ENCODE results near the gene SPC25.

The SPC25 gene

DNA sequence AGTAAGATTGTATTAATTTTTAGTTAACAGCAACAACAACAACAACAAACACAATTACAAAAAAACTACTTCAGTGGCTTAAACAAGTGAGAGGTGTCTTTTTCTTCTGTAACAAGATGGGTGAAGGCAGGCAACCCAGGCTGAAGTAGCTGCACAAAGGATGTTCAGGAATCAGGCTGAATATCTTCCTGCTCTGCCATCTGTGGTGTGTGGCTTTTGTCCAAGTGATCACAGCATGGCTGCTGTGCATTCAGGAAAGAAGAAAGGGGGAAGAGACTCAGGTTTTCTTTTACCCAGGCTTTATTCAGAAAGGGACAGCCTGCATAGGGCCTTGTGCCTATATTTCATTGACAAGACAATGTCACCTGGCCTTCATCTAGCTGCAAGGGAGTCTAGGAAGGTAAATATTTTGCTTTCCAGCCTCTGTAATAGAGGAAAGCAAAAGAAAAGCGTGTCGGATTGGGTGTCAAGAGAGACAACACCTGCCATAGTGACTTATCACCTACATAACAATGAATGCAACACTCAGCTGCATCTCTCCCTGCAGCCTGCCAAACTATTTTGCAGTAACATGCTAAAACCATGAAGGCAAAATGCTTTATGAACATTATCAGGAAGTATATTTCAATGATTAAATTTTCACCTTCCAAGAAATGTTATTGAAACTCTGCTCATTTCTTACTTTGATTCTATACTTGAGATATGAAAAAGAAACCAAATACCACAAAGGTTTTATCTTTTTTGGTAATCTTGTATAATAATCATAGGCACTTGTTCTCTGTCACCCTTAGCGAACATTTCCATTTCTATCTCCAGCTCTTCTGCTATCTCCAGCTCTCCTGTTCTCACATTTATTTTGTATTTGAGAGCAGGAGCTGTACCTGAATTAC, 25.5 kb upstream of the SPC25 start:
- TF ChIP-seq, protein P1, sequence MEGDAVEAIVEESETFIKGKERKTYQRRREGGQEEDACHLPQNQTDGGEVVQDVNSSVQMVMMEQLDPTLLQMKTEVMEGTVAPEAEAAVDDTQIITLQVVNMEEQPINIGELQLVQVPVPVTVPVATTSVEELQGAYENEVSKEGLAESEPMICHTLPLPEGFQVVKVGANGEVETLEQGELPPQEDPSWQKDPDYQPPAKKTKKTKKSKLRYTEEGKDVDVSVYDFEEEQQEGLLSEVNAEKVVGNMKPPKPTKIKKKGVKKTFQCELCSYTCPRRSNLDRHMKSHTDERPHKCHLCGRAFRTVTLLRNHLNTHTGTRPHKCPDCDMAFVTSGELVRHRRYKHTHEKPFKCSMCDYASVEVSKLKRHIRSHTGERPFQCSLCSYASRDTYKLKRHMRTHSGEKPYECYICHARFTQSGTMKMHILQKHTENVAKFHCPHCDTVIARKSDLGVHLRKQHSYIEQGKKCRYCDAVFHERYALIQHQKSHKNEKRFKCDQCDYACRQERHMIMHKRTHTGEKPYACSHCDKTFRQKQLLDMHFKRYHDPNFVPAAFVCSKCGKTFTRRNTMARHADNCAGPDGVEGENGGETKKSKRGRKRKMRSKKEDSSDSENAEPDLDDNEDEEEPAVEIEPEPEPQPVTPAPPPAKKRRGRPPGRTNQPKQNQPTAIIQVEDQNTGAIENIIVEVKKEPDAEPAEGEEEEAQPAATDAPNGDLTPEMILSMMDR (IDR thresholded peaks at IDR 0.05; ENCODE audit: control extremely low read depth, extremely low read depth, low read depth, missing control alignments) = no peak
- DNase-seq (ENCODE audit: extremely low spot score) = no peak
- CTCF ChIA-PET = interaction anchor here (0.9 to 1.4 kb wide), 2 partner anchors 24 to 195 kb away, joined by 3 read pairs; no protein-coding TSS in a partner anchor
- POLR2A ChIA-PET = no interaction called here

DNA sequence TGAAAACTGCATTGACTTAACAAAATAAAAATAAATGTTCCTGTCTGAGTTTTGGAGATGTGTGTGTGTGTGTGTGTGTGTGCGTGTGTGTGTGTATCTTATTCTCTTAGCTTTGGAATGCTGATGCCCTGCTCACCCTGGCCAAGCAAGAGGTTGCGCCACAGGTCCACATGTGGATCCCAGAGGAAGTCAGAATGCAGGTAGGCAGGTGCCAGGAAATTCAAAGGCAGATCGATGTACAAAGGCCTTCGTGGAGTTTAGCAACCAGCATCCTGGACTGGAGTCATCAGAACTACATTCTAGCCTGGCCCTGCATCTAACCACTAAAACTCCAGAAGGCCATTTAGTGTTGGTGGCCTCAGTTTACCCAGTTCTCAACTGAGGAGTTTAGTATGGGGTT, 23.3 kb upstream of the SPC25 start:
- ChIA-PET POLR2A (no interaction called here), CTCF (no interaction called here)
- DNase-seq (ENCODE audit: extremely low spot score) = no peak
- TF ChIP-seq, protein P1 (IDR thresholded peaks at IDR 0.05; ENCODE audit: control extremely low read depth, extremely low read depth, low read depth, missing control alignments) = no peak

DNA sequence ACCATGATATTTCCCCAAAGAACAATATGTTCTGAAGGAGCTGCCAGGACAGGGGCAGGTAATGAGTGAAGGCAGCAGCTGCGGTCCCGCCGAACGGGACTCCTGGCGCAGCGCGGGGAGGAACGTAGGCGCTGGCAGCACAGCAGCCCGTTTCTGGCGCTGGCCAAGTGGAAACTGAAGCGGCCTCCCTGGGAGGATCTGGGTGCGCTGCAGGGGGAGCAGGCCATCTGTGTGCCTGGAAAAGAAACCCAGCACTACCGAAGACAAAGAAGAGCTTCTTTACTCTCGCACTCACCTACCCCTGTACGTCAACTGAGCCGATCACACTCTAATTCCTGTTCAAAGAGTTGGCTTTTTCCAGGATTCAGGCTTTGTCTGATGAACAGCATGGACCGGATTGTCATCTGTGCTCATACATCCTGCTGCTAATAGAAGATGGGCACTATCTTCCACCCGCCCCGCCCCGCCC, 22.7 kb upstream of the SPC25 start:
- CTCF ChIA-PET = interaction anchor here (0.7 kb wide), 1 partner anchor 567 kb away, joined by 3 read pairs; no protein-coding TSS in a partner anchor
- POLR2A ChIA-PET = no interaction called here
- TF ChIP-seq, protein P1 (IDR thresholded peaks at IDR 0.05; ENCODE audit: control extremely low read depth, extremely low read depth, low read depth, missing control alignments) = no peak
- DNase-seq (ENCODE audit: extremely low spot score) = no peak

DNA sequence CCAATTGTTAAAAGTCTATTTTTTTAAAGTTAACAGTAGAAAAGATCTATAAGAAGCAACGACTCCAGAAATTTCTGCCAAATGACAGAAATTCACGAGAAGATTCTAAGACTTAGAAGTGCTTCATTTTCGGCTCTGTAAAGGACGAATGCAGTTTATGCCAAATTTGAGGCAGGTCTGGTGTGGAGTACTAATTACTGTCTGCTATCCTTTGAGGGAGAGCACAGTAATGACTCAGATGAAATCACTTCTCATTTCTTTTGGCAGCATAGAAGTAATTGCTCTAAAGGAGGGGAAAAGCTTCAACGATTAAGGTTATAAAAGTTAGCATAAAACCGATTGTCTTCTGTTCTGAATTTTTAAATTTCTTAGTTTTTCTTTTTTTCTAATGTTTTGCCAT, 22.2 kb upstream of the SPC25 start:
- no peak for DNase-seq (ENCODE audit: extremely low spot score)
- ChIA-PET POLR2A (no interaction called here), CTCF (interaction anchor here (0.7 kb wide), 1 partner anchor 566 kb away, joined by 3 read pairs; no protein-coding TSS in a partner anchor)
- TF ChIP-seq, protein P1 (IDR thresholded peaks at IDR 0.05; ENCODE audit: control extremely low read depth, extremely low read depth, low read depth, missing control alignments) = no peak

DNA sequence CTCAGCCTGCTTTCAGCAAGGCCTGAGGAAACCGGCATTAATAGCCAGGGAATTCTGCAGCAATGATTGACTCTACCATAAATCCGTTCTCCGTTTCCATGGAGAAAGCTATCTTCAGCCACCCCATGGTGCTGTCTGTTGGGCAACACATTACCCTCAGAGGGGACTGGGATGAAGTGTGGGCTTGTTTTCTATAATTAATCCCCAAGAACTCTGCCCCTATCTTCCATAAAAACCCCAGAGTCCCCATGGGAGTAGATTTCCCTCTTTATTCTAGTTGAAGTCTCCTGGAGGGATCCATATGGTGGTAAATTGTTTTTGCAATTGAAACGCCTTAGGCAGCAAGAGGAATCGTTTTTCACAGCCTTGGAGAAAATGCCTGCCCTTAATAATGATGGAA, 20.1 kb upstream of the SPC25 start:
- POLR2A ChIA-PET = no interaction called here
- TF ChIP-seq, protein P1 (IDR thresholded peaks at IDR 0.05; ENCODE audit: control extremely low read depth, extremely low read depth, low read depth, missing control alignments) = no peak
- CTCF ChIA-PET = interaction anchor here (1.3 to 2.0 kb wide), 3 partner anchors 11 to 137 kb away, joined by 3 to 7 read pairs (median 3); no protein-coding TSS in a partner anchor
- no peak for DNase-seq (ENCODE audit: extremely low spot score)

DNA sequence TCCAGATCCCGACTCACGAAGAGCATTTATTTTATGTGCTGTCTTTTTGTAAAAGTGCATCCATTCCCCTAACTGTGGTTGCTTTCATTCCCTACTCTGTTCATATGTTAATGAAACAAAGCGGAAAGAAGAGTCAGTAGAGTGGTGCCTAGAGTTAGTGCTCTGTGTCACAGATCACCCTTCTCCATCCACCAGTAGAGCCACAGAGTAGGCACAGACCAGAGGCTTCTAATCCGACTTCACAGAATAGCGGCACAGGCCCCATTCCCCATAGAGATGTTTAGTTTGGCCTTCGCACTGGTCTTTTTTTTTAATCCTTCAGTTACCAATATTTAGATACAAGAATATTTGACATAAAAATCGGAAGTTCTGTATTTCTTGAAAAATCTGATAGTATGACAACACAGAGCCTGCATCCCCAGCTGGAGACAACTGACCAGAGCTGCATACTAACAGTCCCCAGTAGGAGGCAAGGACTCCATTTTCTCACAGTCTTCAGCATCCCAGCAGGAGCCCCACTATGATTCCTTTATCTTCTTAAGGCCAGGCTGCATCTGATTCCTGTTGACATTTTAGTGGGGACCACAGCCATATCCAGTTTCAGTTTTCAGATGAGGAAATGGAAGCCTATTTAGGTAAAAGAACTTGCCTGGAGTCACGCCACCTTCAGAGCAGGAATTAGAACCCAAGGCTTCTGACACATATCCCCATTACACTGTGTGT, 17.9 kb upstream of the SPC25 start:
- ChIA-PET CTCF (no interaction called here), POLR2A (no interaction called here)
- TF ChIP-seq, protein P1 (IDR thresholded peaks at IDR 0.05; ENCODE audit: control extremely low read depth, extremely low read depth, low read depth, missing control alignments) = no peak
- DNase-seq (ENCODE audit: extremely low spot score) = no peak
